M059J (cell line): ENCODE results near the gene COPS7A. TPM values are rescaled to one million over a fixed set of nuclear protein-coding genes. Genes with fewer than 3 reads are reported as not detected.
"Not testable (repeated sequence)": the region's sequence is repeated elsewhere in the genome, so short reads cannot be mapped to it uniquely, and the experiment has no call there.

ENCODE experiments used
- DNase-seq: peaks from one replicate; pipeline ENCODE4 v3.0.0-alpha.2; 2012; ENCODE audit warnings: low read depth
- total RNA-seq: library from RNA; depleted of rRNA; stranded (reverse); fragments of >200 nt; shearing (Covaris generic); gene quantifications from 2 replicates; pipeline ENCODE4 v1.2.3, GENCODE V29; 2014

The COPS7A gene
- total RNA-seq, 1 experiment from 2014 or later: 66.0 TPM

GRCh38 chr12:6701078-6701768, 22.6 kb upstream of the COPS7A start:
- DNase-seq: peak; percentile 41

- DNase-seq: peak; percentile 25
Observed at GRCh38 chr12:6703631-6704030, 20.2 kb upstream of the COPS7A start.

- DNase-seq: not testable (repeated sequence)
Observed at GRCh38 chr12:6708351-6708750, 15.5 kb upstream of the COPS7A start.

GRCh38 chr12:6708960-6709394, 14.9 kb upstream of the COPS7A start:
- DNase-seq: no peak

- not testable (repeated sequence) for DNase-seq
Observed at GRCh38 chr12:6716031-6716873, 7.6 kb upstream of the COPS7A start.

GRCh38 chr12:6716874-6717437, 6.9 kb upstream of the COPS7A start:
- no peak for DNase-seq

- DNase-seq: no peak
Observed at GRCh38 chr12:6722863-6723262, 983 bp upstream of the COPS7A start.

GRCh38 chr12:6724409-6724797, 557 bp downstream of the COPS7A start:
- peak; percentile 32 for DNase-seq

GRCh38 chr12:6725350-6725749, 1.5 kb downstream of the COPS7A start:
- no peak for DNase-seq

GRCh38 chr12:6729186-6729585, 5.3 kb downstream of the COPS7A start:
- DNase-seq: no peak

GRCh38 chr12:6730169-6730568, 6.3 kb downstream of the COPS7A start:
- DNase-seq: no peak

- DNase-seq: no peak
Observed at GRCh38 chr12:6734506-6735387, 10.9 kb downstream of the COPS7A start.

- peak; percentile 55 for DNase-seq
Observed at GRCh38 chr12:6735448-6736191, 11.8 kb downstream of the COPS7A start.

- no peak for DNase-seq
Observed at GRCh38 chr12:6736754-6737153, 12.9 kb downstream of the COPS7A start.

GRCh38 chr12:6742080-6742479, 18.2 kb downstream of the COPS7A start:
- DNase-seq: not testable (repeated sequence)

GRCh38 chr12:6742834-6743233, 19.0 kb downstream of the COPS7A start:
- no peak for DNase-seq

- not testable (repeated sequence) for DNase-seq
Observed at GRCh38 chr12:6743300-6743699, 19.5 kb downstream of the COPS7A start.

- DNase-seq: peak; percentile 39
Observed at GRCh38 chr12:6745741-6746525, 22.1 kb downstream of the COPS7A start.

- no peak for DNase-seq
Observed at GRCh38 chr12:6747216-6747615, 23.4 kb downstream of the COPS7A start.

GRCh38 chr12:6748761-6749160, 24.9 kb downstream of the COPS7A start:
- DNase-seq: no peak
